Hepatocyte (in vitro differentiated cells): Measurements from ENCODE around the gene ABCG2.

ENCODE experiments used
- EZH2 ChIP-seq: fragments of 200-600 bp; sonication (generic); IDR thresholded peaks from 2 replicates; pipeline ENCODE4 v1.6.1; 2016; ENCODE audit warnings: antibody characterized with exemption, mild to moderate bottlenecking, borderline replicate concordance
- EZH2phosphoT487 ChIP-seq: fragments of 200-600 bp; sonication (generic); IDR thresholded peaks from one replicate; pipeline ENCODE4 v1.6.1; 2018; ENCODE audit warnings: antibody characterized with exemption, mild to moderate bottlenecking, low read depth, moderate library complexity; ENCODE audit not compliant: unreplicated experiment, severe bottlenecking
- TF ChIP-seq, protein P1 (sequence below): fragments of 200-600 bp; sonication (generic); IDR thresholded peaks from 2 replicates; pipeline ENCODE4 v1.5.1; 2016; ENCODE audit warnings: antibody characterized with exemption, mild to moderate bottlenecking; ENCODE audit not compliant: poor library complexity

DNA sequence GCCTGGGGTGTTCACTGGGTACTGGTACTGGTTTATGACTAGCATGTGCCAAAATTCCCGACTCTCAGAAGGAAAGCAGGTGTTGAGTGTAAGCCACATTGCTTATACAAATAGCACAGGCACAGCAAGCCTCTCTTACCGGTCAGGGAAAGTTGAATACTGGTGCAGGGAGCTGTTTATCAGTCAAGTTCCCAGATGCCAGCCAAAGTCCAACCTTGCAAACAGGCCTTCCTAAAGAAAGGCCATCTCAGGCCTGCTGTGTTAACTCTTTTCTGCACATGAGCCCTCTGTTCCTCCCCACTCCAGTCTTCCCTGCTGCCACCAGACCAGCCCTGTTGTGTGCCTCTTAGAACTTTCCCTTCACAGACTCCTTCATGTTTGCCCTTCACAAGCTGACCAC lies 116.8 kb downstream of the ABCG2 start:
- TF ChIP-seq, protein P1, sequence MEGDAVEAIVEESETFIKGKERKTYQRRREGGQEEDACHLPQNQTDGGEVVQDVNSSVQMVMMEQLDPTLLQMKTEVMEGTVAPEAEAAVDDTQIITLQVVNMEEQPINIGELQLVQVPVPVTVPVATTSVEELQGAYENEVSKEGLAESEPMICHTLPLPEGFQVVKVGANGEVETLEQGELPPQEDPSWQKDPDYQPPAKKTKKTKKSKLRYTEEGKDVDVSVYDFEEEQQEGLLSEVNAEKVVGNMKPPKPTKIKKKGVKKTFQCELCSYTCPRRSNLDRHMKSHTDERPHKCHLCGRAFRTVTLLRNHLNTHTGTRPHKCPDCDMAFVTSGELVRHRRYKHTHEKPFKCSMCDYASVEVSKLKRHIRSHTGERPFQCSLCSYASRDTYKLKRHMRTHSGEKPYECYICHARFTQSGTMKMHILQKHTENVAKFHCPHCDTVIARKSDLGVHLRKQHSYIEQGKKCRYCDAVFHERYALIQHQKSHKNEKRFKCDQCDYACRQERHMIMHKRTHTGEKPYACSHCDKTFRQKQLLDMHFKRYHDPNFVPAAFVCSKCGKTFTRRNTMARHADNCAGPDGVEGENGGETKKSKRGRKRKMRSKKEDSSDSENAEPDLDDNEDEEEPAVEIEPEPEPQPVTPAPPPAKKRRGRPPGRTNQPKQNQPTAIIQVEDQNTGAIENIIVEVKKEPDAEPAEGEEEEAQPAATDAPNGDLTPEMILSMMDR = no peak
- TF ChIP-seq EZH2 (no peak), EZH2phosphoT487 (no peak)
